Midbrain (tissue), 1 donor: ENCODE results near the gene ZNF579.
"Not testable (repeated sequence)": the region's sequence is repeated elsewhere in the genome, so short reads cannot be mapped to it uniquely, and the experiment has no call there.

Source experiments
- DNase-seq: peaks from one replicate; lab custom pipeline; 2025; lab: John Stamatoyannopoulos, UW

Gene ZNF579

DNA sequence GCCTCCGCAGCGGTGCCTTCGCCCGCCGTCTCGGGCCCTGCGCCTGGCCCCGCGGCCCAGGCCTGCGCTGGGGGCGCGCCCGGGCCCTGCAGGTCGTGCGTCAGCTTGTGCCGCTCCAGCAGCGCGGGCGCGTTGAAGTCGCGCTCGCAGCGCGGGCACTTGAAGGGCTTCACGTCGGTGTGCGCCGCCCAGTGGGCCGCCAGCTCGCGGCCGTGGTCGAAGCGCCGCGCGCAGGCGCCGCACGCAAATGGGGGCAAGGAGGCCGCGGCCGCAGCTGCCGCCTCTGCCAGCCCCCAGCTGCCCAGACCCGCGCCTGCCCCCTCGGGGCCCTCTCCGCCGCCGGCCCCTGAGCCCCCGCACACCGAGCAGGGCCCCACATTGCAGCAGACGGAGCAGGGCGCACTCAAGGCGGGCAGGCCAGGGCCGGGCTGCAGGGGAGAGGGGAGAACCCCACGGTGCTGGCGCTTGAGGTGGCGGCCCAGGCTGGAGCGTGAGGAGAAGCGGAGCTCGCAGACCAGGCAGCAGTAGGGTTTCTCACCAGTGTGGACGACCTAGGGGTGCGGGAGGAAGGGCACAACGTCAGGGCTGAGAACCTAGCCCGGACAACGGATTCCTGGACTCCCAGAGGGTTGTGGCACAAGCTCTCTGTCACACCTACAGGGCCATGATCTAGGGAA is 12.6 kb upstream of the ZNF579 start:
- no peak for DNase-seq

DNA sequence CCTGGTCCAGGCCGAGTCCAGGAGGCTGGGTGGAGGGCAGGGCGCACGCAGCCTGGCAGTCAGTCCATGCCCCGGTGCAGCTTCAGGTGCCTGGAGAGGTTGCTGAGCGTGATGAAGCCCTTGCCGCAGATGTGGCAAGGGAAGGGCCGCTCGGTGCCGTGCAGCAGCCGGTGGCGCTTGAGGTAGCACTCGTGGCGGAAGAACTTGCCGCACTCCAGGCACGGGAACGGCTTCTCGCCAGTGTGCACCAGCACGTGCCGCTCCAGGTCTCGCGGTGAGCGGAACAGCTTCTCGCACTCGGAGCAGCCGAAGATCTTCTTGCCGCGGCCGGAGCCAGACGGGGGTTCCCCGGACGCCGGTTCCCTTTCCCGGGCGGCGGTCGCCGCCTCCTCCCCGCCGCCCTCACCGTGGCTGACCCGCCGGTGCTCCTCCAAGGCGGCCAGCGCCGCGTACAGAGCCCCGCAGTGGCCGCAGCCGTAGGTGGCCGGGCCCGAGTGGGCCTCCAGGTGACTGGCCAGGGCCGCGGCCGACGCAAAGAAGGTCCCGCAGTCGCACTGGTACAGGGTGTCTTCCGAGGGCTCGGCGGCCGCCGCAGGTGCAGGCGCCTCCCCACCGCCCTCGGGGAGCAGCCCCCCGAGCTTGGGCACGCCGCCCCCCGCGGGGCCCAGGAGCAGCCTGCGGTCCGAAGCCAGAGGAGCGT is 11.9 kb upstream of the ZNF579 start:
- no peak for DNase-seq

DNA sequence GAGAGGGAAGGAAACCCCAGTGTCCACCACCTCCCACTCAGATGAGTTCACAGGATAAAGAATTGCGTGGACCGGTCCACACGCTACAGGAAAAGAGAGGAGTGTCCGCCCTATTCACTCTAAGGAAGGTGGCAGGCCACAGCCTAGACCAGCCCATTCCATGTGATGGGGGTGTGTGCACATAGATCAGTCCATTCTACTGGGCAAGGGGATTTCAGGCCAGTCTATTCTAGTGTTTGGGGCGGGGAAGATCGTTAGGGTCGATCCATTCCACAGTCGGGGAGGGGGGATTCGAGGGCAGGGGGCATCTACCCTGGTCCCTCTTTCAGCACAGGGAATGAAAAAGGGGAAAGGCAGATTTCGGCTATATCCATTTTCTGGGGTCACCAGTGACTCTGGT is 10.9 kb upstream of the ZNF579 start:
- no peak for DNase-seq

DNA sequence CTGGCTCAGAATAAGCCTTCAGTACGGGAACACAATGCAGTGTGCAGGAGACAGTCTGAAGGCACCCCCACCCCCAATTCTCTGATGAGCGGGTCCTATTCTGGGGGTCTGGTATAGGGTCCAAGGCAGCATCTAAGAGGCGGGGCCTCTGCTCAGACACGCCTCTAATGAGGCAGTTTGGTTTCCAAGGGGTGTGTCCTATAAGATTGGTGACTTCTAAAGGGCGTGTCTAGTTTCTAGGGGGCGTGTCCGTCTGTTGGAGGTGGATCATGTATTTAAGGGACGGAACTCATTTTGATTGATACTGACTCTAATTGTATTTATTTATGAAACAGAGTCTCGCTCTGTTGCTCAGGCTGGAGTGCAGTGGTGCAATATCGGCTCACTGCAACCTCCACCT is 10.0 kb upstream of the ZNF579 start:
- DNase-seq, result no peak

DNA sequence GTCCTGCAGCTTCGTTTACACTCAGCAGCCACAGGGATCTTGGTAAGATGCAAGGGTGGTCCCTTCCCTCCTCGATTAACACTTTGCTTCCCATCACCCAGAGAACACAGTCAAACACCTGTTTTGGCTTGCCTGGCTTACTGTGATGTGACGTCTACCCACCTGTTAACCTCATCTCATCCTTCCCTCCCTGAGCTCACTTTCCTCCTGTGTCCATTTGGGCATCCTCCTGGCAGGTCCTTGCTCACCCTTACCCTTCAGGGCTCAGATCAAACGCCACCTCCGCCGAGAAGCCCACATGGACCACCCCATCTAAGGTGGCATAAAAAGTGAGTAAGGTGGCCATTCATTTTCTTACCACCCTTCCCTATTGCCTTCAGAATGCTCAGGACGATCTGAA is 9.5 kb upstream of the ZNF579 start:
- no peak for DNase-seq

DNA sequence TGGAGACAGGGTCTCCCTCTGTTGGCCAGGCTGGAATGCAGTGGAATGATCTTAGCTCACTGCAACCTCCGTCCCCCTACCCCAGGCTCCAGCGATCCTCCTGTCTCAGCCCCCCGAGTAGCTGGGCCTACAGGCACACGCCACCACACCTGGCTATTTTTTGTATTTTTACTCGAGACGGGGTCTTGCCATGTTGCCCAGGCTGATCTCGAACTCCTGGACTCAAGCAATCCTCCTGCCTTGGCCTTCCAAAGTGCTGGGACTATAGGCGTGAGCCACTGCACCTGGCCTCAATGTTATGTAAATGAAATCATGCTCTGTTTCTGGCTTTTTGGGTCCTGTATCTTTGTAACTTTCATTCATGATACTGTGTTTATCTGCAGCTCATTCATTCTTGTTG is 8.1 kb upstream of the ZNF579 start:
- no peak for DNase-seq

DNA sequence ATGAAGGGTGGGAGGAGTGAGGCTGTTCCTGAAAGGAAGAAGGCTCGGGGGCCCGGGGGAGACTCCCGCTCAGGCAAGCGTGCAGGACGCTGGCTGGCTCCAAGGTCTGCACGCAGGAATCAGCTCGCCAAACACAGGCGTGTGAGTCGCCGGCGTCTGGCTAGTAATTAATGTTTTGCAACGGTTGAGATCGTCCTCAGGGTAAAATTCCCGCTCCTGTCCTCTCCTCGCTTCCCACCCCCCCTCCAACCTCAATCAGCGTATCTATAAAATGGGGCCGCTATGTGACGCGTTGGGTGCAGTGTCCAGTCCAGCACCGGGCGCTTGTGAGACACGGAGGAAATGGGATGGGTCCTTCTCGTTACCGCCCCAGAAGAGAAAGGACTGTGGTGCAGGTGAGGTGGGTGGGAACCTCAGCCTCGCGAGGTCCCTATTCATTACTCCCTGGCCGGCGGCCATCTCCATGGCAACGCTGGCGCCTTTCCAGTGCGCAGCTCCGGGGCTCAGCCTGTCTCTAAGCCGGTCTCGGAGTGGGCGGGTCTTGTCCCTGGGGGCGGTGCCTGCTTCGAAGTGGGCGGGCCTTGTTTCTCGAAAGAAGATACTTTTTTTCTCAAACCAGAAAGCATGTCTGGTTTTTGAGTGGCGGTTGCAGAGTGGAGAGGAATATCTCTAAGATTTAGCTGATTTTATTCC is 6.5 kb upstream of the ZNF579 start:
- DNase-seq, result peak; percentile 91

DNA sequence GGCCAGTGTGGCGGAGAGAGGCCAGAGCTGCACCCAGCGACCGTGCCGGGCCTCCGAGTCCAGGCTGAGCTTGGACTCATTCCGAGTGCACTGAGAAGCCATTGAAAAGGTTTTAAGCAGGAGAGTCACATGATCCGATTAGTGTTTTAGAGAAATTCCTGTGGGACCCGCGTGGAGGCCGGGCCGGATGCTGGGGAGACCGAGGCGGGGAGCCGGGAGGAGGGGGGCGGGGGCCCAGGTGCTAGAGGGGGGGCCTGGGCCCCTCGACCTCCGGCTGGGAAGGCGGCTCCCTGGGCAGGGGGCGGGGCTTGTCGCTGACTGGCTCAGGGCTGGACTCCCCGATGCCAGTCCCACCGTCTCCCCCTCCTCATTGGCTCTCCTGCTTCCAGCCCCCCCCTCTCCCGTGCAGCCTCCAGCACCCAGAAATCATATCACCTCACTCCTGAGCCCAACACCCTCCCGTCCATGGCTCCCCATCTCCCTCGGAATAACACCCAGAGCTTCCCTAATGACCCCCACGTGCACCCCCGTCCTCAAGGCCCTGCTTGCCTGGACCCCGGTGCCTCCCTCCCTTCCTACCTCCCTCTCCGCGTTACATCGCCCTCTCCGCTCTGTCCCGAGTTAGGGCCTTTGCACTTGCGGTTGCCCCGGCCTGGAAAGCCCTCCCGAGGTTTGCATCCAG is 5.2 kb upstream of the ZNF579 start:
- DNase-seq, result peak; percentile 67

DNA sequence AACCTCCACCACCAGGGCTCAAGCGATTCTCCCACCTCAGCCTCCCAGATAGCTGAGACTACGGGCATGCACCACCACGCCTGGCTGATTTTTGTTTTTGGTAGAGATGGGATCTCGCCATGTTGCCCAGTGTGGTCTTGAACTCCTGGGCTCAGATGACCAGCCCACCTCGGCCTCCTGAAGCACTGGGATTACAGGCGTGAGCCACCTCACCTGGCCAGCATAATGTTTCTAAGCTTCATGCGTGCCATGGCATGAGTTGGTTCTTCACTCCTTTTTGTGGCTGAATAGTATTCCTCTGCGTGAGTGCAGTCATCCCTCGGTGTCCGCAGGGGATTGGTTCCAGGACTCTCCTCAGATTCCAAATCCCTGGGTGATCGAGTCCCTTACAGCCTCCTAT is 4.2 kb upstream of the ZNF579 start:
- DNase-seq, result no peak

DNA sequence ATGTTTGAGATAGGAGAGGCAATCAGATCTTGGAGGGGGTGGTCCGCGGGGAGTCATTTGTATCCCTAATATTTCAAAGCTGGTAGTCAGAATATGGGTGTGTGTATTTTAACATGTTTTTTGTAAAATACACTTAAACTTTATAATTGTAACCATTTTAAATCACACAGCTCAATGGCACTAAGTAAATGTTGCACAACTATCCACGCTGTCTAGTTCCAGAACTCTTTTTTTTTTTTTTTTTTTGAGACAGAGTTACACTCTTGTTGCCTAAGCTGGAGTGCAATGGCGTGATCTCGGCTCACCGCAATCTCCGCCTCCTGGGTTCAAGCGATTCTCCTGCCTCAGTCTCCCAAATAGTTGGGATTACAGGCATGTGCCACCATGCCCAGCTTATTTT is 3.2 kb upstream of the ZNF579 start:
- not testable (repeated sequence) for DNase-seq

DNA sequence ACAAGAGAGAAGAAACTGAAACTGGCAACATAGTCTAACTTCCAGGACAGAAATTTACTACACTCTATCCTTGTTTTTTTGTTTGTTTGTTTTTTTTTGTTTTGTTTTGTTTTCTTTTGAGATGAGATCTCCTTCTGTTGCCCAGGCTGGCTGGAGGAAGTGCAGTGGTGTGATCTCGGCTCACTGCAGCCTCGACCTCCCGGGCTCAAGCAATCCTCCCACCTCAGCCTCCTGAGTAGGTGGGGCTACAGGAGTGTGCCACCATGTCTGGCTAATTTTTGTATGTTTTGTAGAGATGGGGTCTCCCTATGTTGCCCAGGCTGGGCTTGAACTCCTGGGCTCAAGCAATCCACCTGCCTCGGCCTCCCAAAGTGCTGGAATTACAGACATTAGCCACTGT is 1.6 kb upstream of the ZNF579 start:
- DNase-seq, result not testable (repeated sequence)

DNA sequence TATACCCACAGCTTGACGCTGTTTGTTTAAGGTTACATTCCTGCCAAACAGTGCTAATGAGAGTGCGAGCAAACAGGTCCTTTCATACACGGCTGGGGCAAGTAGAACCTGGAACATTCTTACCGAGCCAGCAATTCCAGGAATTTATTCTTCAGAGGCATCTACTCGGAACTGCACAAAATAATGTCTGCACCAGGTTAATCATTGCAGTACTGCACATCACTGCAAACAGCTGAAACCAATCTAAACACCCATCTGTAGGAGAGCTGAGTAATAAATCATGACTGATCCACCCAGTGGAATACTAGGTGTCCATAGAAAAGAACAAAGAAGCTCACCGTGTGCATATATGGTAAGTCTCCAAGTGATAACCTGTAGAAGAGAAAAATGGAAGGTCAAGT is 1.2 kb upstream of the ZNF579 start:
- no peak for DNase-seq

DNA sequence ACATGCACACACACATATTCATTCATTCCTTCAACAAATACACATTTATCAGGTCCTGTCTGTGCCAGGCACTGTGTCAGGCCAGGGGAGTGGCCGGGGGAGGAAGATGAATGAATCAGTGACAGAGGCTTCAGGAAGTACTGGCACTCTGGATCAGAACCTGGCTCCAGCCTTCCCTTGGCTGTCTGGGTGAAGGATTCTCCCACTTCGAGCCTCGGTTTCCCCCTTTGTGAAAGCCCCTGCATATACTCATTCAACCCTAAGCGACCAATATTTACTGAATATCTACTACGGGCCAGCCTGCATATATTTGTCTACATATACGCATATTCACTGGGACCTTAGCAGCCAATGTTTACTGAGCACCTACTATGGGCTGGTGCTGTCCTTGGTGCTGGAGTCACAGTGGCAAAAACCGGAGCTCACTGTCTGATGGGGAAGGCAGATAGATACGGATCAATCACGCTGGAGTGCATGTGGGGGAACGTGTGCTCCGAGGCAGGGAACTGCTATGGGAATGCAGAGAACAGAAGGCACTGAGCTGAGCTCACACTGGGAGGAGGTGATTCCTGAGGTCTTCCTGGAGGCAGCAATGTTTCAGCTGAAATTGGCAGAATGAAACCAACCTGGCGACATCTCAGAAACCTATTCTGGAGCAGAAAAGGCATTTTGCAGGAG is 636 bp upstream of the ZNF579 start:
- DNase-seq, result no peak

DNA sequence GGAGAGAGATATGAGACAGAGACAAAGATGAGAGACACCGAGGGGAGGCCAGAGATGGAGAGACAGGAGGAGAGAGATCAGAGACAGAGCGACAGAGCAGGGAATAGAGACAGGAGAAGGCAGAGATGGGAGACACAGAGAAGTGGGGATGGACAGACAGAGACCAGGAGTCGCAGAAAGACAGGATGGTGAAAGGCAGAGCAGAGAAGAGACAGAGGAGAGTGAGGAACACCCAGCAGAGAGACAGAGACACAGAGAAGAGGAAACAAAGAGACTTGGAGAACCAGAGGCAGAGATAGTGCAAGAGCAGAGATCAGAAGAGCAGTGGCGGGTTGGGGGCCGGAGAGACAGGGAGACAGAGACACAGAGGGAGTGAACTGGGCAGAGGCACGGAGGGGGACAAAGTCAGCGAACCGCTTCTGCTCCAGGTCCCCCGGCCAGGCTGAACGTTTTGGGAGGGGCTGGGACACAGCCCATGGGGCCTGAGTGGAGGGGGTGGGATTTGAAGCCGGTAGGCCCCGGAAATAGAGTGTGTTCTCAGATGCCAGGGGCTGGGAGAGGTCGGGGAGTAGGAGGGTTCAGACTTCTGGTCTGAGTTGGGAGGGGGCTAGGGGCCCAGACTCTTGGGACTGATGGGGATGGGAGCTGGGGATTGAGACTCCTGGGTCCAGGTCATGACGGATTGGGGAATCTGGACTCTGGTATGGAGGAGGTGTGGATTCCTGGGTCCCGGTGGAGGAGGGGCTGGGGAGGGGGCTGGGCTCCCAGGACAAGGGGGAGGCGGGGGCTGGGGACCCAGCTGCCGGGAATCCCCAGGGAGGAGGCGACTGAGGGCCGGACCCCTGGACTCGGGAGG is 654 bp downstream of the ZNF579 start:
- no peak for DNase-seq

DNA sequence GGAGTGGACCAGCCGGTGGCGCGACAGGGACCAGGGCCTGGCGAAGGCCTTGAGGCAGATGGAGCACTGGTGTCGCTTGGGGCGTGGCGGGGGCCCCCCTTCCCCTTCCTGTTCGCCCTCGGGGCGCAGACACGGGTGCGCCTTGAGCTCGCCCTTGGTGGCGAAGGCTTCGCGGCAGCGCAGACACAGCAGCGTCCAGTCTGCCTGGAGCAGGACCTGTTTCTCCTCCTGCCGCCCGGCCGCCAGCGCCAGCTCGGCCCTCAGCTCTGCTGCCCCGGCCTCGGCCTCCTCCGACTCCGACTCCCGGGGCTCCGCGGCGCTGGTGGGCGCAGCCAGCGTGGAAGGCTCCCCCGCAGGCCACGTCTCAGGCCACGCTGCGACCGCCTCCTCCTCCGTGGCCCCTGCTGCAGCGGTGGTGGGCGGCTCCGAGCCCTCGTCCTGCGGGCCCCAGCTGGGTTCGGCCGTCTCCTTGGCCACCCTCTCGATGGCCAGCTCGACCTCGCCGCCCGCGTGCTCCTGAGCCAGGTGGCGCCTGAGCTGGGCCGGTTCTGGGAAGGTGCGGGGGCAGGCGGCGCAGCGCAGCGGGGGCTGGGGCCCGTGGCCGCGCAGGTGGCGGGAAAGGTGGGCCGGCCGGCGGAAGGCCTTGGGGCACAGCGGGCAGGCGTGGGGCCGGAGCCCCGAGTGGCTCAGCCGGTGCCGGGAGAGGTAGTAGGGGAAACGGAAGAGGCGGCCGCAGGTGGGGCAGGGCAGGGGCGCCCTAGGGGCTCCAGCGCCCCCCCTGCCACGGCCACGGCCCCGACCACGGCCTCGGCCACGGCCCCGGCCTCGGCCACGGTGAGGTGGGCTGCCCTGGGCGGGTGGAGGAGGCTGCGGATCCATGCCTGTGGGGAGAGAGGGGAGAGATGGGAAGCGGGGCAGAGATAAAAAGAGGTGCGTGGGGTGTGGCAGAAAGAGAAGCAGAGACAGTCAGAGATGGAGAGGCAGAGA is 1.6 kb downstream of the ZNF579 start:
- no peak for DNase-seq

DNA sequence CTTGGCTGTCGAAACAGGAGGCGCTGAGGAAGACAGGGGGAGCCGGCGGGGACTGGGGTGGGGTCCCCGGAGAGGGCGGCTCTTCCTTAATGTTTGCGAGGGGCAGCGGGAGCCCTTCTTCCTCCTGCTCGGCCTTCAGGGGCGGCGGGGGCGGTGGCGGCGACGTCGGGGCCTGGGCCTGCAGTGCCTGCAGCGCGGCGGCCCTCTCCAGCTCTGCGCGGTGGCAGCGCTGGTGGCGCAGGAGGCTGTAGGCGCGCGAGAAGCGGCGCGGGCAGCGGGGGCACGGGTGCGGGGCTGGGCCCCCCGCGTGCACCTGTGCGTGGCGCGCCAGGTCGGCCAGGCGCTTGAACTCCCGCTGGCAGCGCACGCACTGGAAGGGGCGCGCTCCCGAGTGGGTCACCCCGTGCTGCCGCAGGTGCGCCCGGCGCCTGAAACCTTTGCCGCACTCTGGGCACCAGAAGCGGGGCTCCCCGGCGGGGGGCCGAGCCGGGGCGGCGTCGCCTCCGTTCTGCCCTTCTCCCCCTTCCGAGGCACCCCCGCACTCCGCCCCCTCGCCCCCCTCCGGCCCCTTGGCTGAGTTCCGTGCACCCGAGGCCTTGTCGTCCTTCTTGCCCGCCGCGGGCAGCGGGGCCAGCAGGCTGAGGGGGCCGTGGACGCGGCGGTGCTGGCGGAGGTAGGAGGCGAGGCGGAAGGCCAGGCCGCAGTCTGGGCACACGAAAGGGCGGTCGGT is 2.5 kb downstream of the ZNF579 start:
- no peak for DNase-seq

DNA sequence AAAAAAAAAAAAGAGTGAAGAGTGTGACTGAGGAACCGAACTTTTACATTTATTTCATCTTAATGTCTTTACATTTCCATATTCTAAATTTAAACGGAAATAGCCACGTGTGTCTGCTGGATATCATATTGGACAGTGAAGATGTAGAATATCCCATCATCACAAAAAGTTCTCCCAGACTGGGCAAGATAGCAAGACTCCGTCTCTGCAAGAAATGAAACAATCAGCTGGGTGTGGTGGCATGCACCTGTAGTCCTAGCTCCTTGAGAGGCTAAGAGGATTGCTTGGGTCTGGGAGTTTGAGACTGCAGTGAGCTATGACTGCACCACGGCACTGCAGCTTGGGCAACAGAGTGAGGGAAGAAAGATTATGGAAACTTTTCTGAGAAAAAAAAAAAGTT is 3.9 kb downstream of the ZNF579 start:
- no peak for DNase-seq

DNA sequence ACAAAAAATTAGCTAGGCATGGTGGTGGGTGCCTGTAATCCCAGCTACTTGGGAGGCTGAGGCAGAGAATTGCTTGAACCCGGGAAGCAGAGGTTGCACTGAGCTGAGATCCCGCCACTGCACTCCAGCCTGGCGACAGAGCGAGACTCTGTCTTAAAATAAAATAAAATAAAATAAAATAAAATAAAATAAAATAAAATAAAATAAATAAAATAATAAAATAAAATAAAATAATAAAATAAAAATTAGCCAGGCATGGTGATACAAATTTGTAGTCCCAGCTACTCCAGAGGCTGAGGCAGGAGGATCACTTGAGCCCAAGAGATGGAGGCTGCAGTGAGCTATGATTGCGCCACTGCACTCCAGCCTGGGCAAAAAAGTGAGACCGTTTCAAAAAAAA is 6.7 kb downstream of the ZNF579 start:
- DNase-seq, result not testable (repeated sequence)

DNA sequence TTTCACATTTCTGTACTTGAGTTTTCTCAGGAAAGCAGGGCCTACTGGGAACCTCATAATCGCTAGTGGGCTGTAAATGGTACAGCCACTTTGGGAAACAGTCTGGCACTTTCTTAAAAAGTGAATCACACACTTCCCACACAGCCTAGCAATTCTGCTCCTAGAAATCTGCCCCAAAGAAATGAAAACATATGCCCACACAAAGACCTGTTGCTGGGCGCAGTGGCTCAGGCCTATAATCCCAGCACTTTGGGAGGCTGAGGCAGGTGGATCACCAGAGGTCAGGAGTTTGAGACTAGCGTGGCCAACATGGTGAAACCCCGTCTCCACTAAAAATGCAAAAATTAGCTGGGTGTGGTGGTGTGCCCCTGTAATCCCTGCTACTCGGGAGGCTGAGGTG is 11.2 kb downstream of the ZNF579 start:
- DNase-seq, result not testable (repeated sequence)
